ENCODE data around the gene KIF11. TPM values are rescaled to one million over a fixed set of nuclear protein-coding genes. Genes with fewer than 3 reads are reported as not detected.
A peak's percentile ranks its signal among the peaks of the same experiment; 100 is the strongest.

KIF11 gene
- total and polyA plus RNA-seq, 9 of the 15 experiments (the other 6 are each of a cell fraction or from before 2014, with no cell fraction given): 11.3 to 54.4 (median 29.2) TPM

DNA sequence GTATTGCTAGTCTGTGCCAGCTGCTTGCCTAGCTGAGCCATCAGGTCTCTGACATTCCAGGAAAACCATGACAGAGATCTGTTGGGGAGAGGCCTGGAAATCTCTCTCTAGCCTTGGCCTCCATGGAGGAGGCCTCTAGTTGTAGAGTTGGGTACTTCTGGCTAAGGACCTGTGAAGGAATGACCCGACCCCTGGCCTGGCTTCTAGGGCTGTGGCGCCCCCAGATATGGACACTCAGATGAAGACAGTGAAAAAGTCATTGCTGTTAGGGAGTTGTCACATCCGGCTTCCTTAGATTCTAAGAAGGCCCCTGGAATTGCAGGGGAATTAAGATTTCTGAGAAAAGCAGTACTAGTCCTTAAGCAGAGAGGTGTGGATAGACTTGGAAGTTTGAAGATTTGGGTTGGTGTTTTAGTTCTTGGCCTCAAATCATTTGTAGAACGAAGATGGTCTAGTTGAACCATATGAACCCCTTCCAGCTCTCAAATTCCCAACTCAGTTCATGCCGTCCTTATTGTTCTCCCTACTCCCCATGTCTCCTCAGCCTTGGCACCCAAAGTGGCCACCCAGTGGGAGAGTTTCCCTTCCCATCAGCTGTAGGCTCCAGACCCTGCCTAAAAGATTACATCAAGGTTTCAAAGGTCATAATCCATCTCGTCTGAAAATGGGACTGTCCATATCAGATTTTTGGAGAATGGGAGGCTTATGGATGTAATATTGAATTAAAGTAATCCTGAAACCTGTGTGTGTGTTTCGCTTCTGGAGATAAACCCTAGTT is 103.9 kb downstream of the KIF11 start (continued):
- TF ChIP-seq, protein P1, sequence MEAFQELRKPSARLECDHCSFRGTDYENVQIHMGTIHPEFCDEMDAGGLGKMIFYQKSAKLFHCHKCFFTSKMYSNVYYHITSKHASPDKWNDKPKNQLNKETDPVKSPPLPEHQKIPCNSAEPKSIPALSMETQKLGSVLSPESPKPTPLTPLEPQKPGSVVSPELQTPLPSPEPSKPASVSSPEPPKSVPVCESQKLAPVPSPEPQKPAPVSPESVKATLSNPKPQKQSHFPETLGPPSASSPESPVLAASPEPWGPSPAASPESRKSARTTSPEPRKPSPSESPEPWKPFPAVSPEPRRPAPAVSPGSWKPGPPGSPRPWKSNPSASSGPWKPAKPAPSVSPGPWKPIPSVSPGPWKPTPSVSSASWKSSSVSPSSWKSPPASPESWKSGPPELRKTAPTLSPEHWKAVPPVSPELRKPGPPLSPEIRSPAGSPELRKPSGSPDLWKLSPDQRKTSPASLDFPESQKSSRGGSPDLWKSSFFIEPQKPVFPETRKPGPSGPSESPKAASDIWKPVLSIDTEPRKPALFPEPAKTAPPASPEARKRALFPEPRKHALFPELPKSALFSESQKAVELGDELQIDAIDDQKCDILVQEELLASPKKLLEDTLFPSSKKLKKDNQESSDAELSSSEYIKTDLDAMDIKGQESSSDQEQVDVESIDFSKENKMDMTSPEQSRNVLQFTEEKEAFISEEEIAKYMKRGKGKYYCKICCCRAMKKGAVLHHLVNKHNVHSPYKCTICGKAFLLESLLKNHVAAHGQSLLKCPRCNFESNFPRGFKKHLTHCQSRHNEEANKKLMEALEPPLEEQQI (IDR thresholded peaks at IDR 0.05): no peak
- TF ChIP-seq MCM5 (IDR thresholded peaks at IDR 0.05; ENCODE audit: low read depth): no peak
- TF ChIP-seq DMBX1 (CRISPR knock-in tag; IDR thresholded peaks at IDR 0.05; ENCODE audit: borderline replicate concordance): no peak
- peak; percentile 66; the same call in 1 of the 2 replicates for TF ChIP-seq EP300 (IDR thresholded peaks at IDR 0.05; ENCODE audit: low read length)
- TF ChIP-seq, protein P2, sequence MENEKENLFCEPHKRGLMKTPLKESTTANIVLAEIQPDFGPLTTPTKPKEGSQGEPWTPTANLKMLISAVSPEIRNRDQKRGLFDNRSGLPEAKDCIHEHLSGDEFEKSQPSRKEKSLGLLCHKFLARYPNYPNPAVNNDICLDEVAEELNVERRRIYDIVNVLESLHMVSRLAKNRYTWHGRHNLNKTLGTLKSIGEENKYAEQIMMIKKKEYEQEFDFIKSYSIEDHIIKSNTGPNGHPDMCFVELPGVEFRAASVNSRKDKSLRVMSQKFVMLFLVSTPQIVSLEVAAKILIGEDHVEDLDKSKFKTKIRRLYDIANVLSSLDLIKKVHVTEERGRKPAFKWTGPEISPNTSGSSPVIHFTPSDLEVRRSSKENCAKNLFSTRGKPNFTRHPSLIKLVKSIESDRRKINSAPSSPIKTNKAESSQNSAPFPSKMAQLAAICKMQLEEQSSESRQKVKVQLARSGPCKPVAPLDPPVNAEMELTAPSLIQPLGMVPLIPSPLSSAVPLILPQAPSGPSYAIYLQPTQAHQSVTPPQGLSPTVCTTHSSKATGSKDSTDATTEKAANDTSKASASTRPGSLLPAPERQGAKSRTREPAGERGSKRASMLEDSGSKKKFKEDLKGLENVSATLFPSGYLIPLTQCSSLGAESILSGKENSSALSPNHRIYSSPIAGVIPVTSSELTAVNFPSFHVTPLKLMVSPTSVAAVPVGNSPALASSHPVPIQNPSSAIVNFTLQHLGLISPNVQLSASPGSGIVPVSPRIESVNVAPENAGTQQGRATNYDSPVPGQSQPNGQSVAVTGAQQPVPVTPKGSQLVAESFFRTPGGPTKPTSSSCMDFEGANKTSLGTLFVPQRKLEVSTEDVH (IDR thresholded peaks at IDR 0.05; ENCODE audit: low read depth, partially characterized antibody): no peak
- TF ChIP-seq, protein P3, sequence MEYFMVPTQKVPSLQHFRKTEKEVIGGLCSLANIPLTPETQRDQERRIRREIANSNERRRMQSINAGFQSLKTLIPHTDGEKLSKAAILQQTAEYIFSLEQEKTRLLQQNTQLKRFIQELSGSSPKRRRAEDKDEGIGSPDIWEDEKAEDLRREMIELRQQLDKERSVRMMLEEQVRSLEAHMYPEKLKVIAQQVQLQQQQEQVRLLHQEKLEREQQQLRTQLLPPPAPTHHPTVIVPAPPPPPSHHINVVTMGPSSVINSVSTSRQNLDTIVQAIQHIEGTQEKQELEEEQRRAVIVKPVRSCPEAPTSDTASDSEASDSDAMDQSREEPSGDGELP (CRISPR knock-in tag; IDR thresholded peaks at IDR 0.05; ENCODE audit: borderline replicate concordance): no peak
- no peak for TF ChIP-seq TCF7L2 (IDR thresholded peaks at IDR 0.05; ENCODE audit: low read depth, low read length)
- TF ChIP-seq ZNF384 (IDR thresholded peaks at IDR 0.05; ENCODE audit: low read depth, low read length): no peak
- TF ChIP-seq HIVEP1 (CRISPR knock-in tag; IDR thresholded peaks at IDR 0.05): no peak
- no peak for TF ChIP-seq SP2 (IDR thresholded peaks at IDR 0.05; ENCODE audit: extremely low read depth, low read depth, low read length, poor library complexity, severe bottlenecking)
- TF ChIP-seq, protein P4, sequence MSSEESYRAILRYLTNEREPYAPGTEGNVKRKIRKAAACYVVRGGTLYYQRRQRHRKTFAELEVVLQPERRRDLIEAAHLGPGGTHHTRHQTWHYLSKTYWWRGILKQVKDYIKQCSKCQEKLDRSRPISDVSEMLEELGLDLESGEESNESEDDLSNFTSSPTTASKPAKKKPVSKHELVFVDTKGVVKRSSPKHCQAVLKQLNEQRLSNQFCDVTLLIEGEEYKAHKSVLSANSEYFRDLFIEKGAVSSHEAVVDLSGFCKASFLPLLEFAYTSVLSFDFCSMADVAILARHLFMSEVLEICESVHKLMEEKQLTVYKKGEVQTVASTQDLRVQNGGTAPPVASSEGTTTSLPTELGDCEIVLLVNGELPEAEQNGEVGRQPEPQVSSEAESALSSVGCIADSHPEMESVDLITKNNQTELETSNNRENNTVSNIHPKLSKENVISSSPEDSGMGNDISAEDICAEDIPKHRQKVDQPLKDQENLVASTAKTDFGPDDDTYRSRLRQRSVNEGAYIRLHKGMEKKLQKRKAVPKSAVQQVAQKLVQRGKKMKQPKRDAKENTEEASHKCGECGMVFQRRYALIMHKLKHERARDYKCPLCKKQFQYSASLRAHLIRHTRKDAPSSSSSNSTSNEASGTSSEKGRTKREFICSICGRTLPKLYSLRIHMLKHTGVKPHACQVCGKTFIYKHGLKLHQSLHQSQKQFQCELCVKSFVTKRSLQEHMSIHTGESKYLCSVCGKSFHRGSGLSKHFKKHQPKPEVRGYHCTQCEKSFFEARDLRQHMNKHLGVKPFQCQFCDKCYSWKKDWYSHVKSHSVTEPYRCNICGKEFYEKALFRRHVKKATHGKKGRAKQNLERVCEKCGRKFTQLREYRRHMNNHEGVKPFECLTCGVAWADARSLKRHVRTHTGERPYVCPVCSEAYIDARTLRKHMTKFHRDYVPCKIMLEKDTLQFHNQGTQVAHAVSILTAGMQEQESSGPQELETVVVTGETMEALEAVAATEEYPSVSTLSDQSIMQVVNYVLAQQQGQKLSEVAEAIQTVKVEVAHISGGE (CRISPR knock-in tag; IDR thresholded peaks at IDR 0.05): no peak

Data from K562 (cell line).